Measurements from ENCODE around the gene PSMC1.
"Not testable (repeated sequence)": the region's sequence is repeated elsewhere in the genome, so short reads cannot be mapped to it uniquely, and the experiment has no call there.

Gene PSMC1

GRCh38 chr14:90246936-90247335 is 9.4 kb upstream of the PSMC1 start:
- no peaks in the 10 kb centered on the region for H3K4me1 ChIP-seq (ENCODE audit: low read length)

GRCh38 chr14:90247441-90247840 is 8.9 kb upstream of the PSMC1 start:
- not testable (repeated sequence) for H3K79me2 ChIP-seq (ENCODE audit: low read length); H3K9ac ChIP-seq (ENCODE audit: low read length); H3K4me1 ChIP-seq (ENCODE audit: low read length); H3K4me3 ChIP-seq (ENCODE audit: low read length); H3K36me3 ChIP-seq (replicated peaks; ENCODE audit: insufficient read depth, low read length); DNase-seq; H2AFZ ChIP-seq (ENCODE audit: low read length); H3K4me2 ChIP-seq (ENCODE audit: low read depth, low read length); H3K9me3 ChIP-seq (replicated peaks; ENCODE audit: insufficient read depth, low read length); H3K27me3 ChIP-seq (replicated peaks; ENCODE audit: insufficient read depth, low read length); H3F3A ChIP-seq (ENCODE audit: insufficient read depth, low read length); H3K27ac ChIP-seq (ENCODE audit: low read length); H3K9me2 ChIP-seq (replicated peaks; ENCODE audit: insufficient read depth, low read length); H4K20me1 ChIP-seq (ENCODE audit: insufficient read depth, low read length)

More at GRCh38 chr14:90246936-90247335, 9.4 kb upstream of the PSMC1 start:
- Histone ChIP-seq H3K27ac (ENCODE audit: low read length) (no peak overlapping the region), H4K20me1 (ENCODE audit: insufficient read depth, low read length) (no peaks in the 10 kb centered on the region), H3F3A (ENCODE audit: insufficient read depth, low read length) (no peaks in the 10 kb centered on the region), H3K4me3 (ENCODE audit: low read length) (no peak overlapping the region), H3K79me2 (ENCODE audit: low read length) (no peaks in the 10 kb centered on the region), H3K4me2 (ENCODE audit: low read depth, low read length) (no peak overlapping the region), H3K9ac (ENCODE audit: low read length) (no peak overlapping the region), H3K9me3 (replicated peaks; ENCODE audit: insufficient read depth, low read length) (no peaks in the 10 kb centered on the region), H3K36me3 (replicated peaks; ENCODE audit: insufficient read depth, low read length) (no peaks in the 10 kb centered on the region), H3K9me2 (replicated peaks; ENCODE audit: insufficient read depth, low read length) (no peaks in the 10 kb centered on the region), H3K27me3 (replicated peaks; ENCODE audit: insufficient read depth, low read length) (no peaks in the 10 kb centered on the region), H2AFZ (ENCODE audit: low read length) (no peak overlapping the region)
- TF ChIP-seq EZH2phosphoT487 (IDR thresholded peaks at IDR 0.05; ENCODE audit: low read length) (no peak), CTCF (IDR thresholded peaks at IDR 0.05; ENCODE audit: low read length) (no peak), EZH2 (optimal IDR thresholded peaks at IDR 0.05; ENCODE audit: low read depth, low read length) (no peak)
- DNase-seq: no peak

GRCh38 chr14:90248594-90248993 is 7.8 kb upstream of the PSMC1 start:
- no peak overlapping the region for H3K9ac ChIP-seq (ENCODE audit: low read length)
- H3K9me3 ChIP-seq (replicated peaks; ENCODE audit: insufficient read depth, low read length): no peaks in the 10 kb centered on the region
- H3K4me3 ChIP-seq (ENCODE audit: low read length): no peak overlapping the region
- H2AFZ ChIP-seq (ENCODE audit: low read length): no peak overlapping the region
- DNase-seq: no peak
- no peaks in the 10 kb centered on the region for H4K20me1 ChIP-seq (ENCODE audit: insufficient read depth, low read length)
- H3K27ac ChIP-seq (ENCODE audit: low read length): no peak overlapping the region
- TF ChIP-seq EZH2phosphoT487 (IDR thresholded peaks at IDR 0.05; ENCODE audit: low read length): no peak
- no peak for TF ChIP-seq EZH2 (optimal IDR thresholded peaks at IDR 0.05; ENCODE audit: low read depth, low read length)
- no peaks in the 10 kb centered on the region for H3F3A ChIP-seq (ENCODE audit: insufficient read depth, low read length)
- no peaks in the 10 kb centered on the region for H3K36me3 ChIP-seq (replicated peaks; ENCODE audit: insufficient read depth, low read length)
- no peaks in the 10 kb centered on the region for H3K4me1 ChIP-seq (ENCODE audit: low read length)
- H3K9me2 ChIP-seq (replicated peaks; ENCODE audit: insufficient read depth, low read length): no peaks in the 10 kb centered on the region
- H3K4me2 ChIP-seq (ENCODE audit: low read depth, low read length): no peak overlapping the region
- H3K27me3 ChIP-seq (replicated peaks; ENCODE audit: insufficient read depth, low read length): no peaks in the 10 kb centered on the region
- H3K79me2 ChIP-seq (ENCODE audit: low read length): no peaks in the 10 kb centered on the region

- no peak overlapping the region for H2AFZ ChIP-seq (ENCODE audit: low read length)
Measured at GRCh38 chr14:90253826-90254225, 2.5 kb upstream of the PSMC1 start.

More at GRCh38 chr14:90253826-90254225, 2.5 kb upstream of the PSMC1 start:
- Histone ChIP-seq H3K4me2 (ENCODE audit: low read depth, low read length) (no peak overlapping the region), H3K27ac (ENCODE audit: low read length) (no peak overlapping the region), H3F3A (ENCODE audit: insufficient read depth, low read length) (no peaks in the 10 kb centered on the region), H3K36me3 (replicated peaks; ENCODE audit: insufficient read depth, low read length) (no peaks in the 10 kb centered on the region), H3K9ac (ENCODE audit: low read length) (no peak overlapping the region), H3K9me3 (replicated peaks; ENCODE audit: insufficient read depth, low read length) (no peaks in the 10 kb centered on the region), H3K27me3 (replicated peaks; ENCODE audit: insufficient read depth, low read length) (no peaks in the 10 kb centered on the region), H3K4me3 (ENCODE audit: low read length) (no peak overlapping the region), H3K79me2 (ENCODE audit: low read length) (peaks cover 26% of the 10 kb centered on the region), H4K20me1 (ENCODE audit: insufficient read depth, low read length) (no peaks in the 10 kb centered on the region), H3K4me1 (ENCODE audit: low read length) (no peaks in the 10 kb centered on the region), H3K9me2 (replicated peaks; ENCODE audit: insufficient read depth, low read length) (no peaks in the 10 kb centered on the region)
- TF ChIP-seq CTCF (IDR thresholded peaks at IDR 0.05; ENCODE audit: low read length) (no peak), EZH2 (optimal IDR thresholded peaks at IDR 0.05; ENCODE audit: low read depth, low read length) (no peak), EZH2phosphoT487 (IDR thresholded peaks at IDR 0.05; ENCODE audit: low read length) (no peak)
- DNase-seq: no peak
